Activated CD4-positive, alpha-beta T cell treated with anti-CD3 and anti-CD28 coated beads, Interleukin-2, amount 50 U/mL, for 24 hours (primary cell): ENCODE measurements around the gene VSNL1.

ENCODE experiments used
- DNase-seq, 2 donors: peaks; one replicate each; pipeline ENCODE4 v3.0.0-alpha.2; 2020; ENCODE audit warnings: low read depth in 1 of 2, low spot score in 1 of 2

VSNL1 gene

GRCh38 chr2:17643031-17643615 is 102.6 kb downstream of the VSNL1 start:
- DNase-seq = no peak

GRCh38 chr2:17644997-17645720 is 104.7 kb downstream of the VSNL1 start:
- no peak for DNase-seq

- DNase-seq = peak in 1 of 2 donors; percentile 25
These were observed 105.6 kb downstream of the VSNL1 start for GRCh38 chr2:17646081-17646554.

GRCh38 chr2:17646838-17647701 is 106.6 kb downstream of the VSNL1 start:
- DNase-seq = no peak

GRCh38 chr2:17648581-17648980 is 108.1 kb downstream of the VSNL1 start:
- DNase-seq = no peak

- no peak for DNase-seq
These were observed 108.5 kb downstream of the VSNL1 start for GRCh38 chr2:17649026-17649425.

- DNase-seq = no peak
These were observed 112.3 kb downstream of the VSNL1 start for GRCh38 chr2:17652681-17653394.

GRCh38 chr2:17657759-17658158 is 117.3 kb downstream of the VSNL1 start:
- DNase-seq = no peak

- no peak for DNase-seq
These were observed 117.9 kb downstream of the VSNL1 start for GRCh38 chr2:17658251-17658843.

- no peak for DNase-seq
These were observed 119.7 kb downstream of the VSNL1 start for GRCh38 chr2:17660219-17660618.

- DNase-seq = no peak
These were observed 121.0 kb downstream of the VSNL1 start for GRCh38 chr2:17661460-17661859.

- no peak for DNase-seq
These were observed 122.2 kb downstream of the VSNL1 start for GRCh38 chr2:17662723-17663122.

- DNase-seq = no peak
These were observed 124.0 kb downstream of the VSNL1 start for GRCh38 chr2:17664534-17664933.

- no peak for DNase-seq
These were observed 127.4 kb downstream of the VSNL1 start for GRCh38 chr2:17667898-17668297.

GRCh38 chr2:17672583-17673317 is 132.3 kb downstream of the VSNL1 start:
- no peak for DNase-seq

- no peak for DNase-seq
These were observed 134.3 kb downstream of the VSNL1 start for GRCh38 chr2:17674817-17675216.

GRCh38 chr2:17680119-17680518 is 139.6 kb downstream of the VSNL1 start:
- no peak for DNase-seq

- no peak for DNase-seq
These were observed 141.8 kb downstream of the VSNL1 start for GRCh38 chr2:17682098-17682857.

- no peak for DNase-seq
These were observed 143.5 kb downstream of the VSNL1 start for GRCh38 chr2:17683981-17684380.
